PFSK-1 (cell line): ENCODE results near the gene WDR45B.

Experiments used
- POLR2AphosphoS5 ChIP-seq: IDR thresholded peaks from 2 replicates; pipeline ENCODE4 v1.6.1; 2012; ENCODE audit warnings: low read depth, mild to moderate bottlenecking, control low read depth, low read length, moderate library complexity
- TAF1 ChIP-seq: IDR thresholded peaks from 2 replicates; pipeline ENCODE4 v1.6.1; 2012; ENCODE audit warnings: low read length, control low read depth, borderline replicate concordance; ENCODE audit not compliant: insufficient read depth

DNA sequence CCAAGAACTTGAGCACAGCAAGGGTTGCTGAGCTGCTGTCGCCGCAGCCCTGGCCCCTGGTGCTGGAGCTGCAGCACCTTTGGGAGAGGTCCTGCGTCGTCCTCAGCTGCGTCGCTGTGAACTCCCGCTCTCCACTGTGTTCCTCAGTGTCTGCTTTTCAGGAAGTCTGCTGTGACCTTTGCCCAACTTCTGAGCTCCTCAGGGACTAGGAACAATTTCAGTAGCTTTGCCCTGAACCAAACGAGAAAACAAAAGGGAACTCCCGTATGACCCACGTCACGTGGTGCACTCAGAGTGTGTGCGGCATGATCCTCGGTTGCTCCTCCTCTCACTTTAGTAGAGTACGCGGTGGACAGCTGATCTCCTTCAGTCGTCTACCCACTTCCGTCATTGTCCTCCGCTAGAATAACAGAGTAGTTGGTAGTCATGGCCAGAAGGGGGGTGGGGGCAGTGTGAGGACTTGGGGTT, 44.2 kb downstream of the WDR45B start:
- TF ChIP-seq POLR2AphosphoS5 (0 out of 2 replicates have a peak, but pooled peaks have one; percentile 32), TAF1 (no peak)
